IPS-NIHi7 (cell line): Measurements from ENCODE around the gene CACNA1S.

Experiments used
- DNase-seq: peaks from one replicate; pipeline ENCODE4 v3.0.0; 2012; ENCODE audit warnings: mixed read lengths; ENCODE audit errors: extremely low spot score

CACNA1S gene

GRCh38 chr1:201116091-201116490 lies 3.9 kb upstream of the CACNA1S start:
- no peak for DNase-seq

DNA sequence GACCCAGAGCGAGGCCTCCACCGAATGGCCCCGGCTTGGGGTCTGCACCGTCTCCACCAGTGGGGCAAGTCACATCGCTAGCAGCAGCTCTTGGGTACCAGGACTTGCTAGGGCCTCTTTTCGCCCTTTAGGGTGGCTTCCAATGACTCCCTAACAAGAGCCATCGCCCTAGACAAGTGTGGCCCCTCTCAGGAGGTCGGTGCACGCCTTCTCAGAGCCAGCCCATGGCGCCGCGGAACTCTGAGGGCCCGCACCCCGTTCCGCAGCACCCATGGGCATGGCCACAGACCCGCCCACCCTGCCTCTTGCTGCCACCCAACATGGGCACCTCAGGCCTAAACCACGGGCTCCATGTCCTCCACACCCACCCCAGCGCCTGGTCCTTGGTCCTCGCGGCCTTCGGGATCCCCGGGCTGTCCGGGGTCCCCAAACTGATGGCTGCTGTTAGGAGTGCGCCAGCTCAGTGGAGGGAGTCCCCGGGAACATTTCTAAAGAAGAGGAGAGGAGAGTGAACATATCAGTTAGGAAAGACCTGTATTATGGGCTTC lies 3.2 kb upstream of the CACNA1S start:
- no peak for DNase-seq

DNA sequence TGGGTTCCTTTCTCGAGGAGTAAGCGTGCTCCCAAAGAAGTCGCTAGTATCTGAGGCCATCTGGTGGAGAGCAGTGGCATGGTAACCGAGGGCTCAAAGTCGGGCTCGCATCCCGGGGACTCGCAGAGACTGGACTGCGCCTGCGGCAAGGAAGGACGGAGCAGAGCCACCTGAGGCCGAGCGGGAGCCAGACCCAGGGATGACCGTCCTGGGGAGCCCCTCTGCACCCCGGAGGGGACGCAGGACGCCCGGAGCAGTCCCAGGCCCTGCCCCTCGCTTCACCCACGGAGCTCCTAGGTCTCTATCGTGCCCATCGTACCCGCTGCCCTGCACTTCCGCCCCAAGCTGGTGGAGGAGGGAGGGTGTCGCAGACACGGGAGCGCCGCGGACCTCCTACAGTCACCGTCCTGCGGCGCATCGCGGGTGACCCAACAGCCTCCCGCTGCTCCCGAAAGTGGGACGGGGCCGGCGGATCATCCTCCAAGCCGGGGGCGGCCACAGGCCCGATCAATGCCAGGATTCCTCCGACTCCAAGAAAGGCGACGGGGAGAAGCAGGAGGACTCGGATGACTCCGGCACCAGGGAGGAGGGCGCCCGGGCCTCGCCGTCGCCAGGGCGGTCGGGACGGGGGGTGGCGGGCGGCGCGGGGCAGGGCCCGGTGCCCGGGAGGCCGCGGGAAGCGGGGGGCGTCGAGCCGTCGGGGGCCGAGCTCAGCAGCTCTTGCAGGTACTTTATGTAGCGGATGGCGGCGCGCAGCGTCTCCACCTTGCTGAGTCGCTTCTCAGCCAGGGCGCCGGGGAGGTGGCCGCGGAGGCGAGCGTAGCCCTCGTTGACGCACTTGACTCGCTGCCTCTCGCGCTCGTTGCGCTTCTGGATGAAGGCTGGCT lies 2.3 kb upstream of the CACNA1S start:
- DNase-seq = peak; percentile 94

GRCh38 chr1:201113451-201114244 lies 1.4 kb upstream of the CACNA1S start:
- DNase-seq = no peak

- DNase-seq = no peak
Observed at GRCh38 chr1:201112926-201113325, 700 bp upstream of the CACNA1S start.

- no peak for DNase-seq
Observed at GRCh38 chr1:201111672-201112071, 554 bp downstream of the CACNA1S start.

DNA sequence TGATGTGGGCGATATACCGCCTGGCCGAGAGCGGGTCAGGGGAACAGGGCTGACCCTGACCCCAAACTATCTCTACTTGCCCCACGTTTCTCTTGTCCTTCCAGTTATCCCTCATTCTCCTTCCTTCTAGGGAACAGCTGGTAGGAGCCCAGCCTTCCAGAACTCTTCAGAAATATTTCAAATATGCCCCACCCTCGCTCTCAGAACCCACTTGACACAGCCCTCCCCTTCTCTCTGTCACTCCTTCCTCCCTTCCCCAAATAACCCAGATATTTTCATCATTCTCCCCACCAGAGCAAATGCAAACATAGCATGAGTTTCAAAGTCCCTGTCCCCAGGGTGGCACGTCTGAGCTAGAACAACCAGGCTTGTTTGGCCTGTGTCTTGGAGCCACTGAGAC lies 1.1 kb downstream of the CACNA1S start:
- DNase-seq = no peak

DNA sequence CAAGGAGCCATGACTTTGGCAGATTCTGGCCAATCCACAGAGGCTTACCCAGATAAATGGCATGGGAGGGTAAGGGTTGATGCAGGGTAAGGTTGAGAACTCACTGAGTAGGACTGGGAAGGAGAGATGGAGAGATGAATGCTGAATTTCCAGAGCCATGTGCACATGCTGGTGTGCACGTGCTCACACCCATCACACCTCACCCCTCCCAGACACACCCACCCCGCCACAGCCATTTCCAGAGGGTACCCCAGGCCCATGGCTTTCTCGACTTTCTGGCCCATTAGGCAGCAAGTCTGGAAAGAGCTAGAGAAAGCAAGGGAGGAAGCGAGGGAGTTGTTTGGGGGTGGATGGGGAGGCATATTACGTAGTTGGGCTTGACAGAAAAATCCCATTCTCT lies 1.6 kb downstream of the CACNA1S start:
- no peak for DNase-seq

DNA sequence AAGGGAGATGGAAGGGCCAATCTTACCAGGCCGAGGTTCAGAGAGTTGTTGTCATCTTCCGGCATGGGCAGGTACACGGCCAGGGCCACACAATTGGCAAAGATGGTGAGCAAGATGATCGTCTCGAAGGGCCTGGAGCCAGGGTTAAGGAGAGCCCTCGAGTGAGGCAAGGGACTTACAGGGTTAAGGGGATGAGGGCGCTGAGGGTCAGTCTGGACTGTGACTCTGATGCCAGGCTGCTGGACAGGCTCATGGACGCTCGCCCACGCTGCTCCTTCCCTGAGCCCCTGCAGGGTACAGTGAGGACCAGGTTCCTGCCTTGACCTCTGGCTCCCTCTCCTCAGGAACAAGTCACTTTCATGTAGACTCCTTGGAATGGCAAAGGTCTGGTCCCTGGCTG lies 2.1 kb downstream of the CACNA1S start:
- DNase-seq = no peak

DNA sequence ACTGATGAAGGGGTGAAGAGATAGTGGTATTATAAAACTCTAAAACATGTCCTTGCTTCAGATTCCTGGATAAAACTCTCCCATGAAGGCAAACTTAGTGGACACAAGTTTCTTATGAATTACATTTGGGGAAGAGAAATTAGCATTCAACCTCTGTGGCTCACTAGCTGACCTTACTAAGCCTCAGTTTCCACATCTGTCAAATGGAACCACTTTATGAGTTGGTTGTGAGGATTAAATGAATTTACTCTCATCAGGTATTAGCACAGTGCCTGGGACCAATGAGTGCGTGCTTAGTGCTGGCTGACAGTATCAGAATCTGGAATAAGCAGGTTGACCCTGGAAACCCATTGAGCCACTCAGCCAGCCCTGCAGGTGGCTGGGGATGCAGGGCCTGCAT lies 2.6 kb downstream of the CACNA1S start:
- DNase-seq = no peak

DNA sequence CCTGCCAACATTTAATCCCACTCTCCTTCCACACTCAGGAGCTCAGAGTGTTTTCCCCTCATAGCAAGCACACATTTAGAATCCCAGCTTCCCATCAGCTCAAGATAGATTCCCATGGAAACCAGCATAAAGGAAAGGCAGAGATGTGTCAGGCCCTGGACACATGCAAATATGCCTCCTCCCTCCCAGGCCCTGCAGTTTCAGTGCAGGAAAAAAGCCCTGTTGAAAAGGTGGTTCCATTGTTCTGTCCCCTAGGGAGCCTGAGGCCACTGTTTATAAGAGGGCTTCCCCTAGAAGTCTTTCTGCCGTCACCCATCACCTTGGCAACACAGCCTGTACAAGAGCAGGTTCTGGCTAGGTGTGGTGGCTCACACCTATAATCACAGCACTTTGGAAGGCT lies 3.6 kb downstream of the CACNA1S start:
- DNase-seq = no peak

GRCh38 chr1:201105688-201106087 lies 6.5 kb downstream of the CACNA1S start:
- no peak for DNase-seq

- DNase-seq = no peak
Observed at GRCh38 chr1:201104141-201104540, 8.1 kb downstream of the CACNA1S start.

GRCh38 chr1:201103666-201104065 lies 8.6 kb downstream of the CACNA1S start:
- DNase-seq = no peak

GRCh38 chr1:201100169-201100930 lies 11.9 kb downstream of the CACNA1S start:
- DNase-seq = no peak

GRCh38 chr1:201098992-201099677 lies 13.1 kb downstream of the CACNA1S start:
- DNase-seq = no peak

GRCh38 chr1:201096977-201097856 lies 15.0 kb downstream of the CACNA1S start:
- DNase-seq = no peak

DNA sequence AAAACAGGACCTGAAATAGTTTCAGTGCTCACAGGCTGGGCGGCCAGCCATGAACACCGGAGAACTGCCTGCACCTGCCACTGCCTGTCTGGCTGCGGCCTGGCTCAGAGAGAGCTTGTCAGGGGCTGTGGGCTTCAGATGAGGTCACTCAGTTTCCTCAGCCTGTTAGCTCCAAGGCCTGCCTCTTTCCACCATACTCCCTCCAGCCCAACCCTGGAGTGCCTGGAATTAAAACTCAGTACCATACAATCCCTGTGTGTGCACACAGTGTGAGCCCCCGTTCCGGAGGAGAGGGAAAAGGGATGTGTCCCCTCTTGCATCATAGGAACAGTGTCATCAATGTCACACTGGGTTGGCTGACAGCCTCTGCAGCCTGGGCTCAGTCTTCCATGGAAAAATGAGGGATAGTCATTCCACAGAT lies 16.2 kb downstream of the CACNA1S start:
- no peak for DNase-seq

- DNase-seq = no peak
Observed at GRCh38 chr1:201095581-201095980, 16.6 kb downstream of the CACNA1S start.

DNA sequence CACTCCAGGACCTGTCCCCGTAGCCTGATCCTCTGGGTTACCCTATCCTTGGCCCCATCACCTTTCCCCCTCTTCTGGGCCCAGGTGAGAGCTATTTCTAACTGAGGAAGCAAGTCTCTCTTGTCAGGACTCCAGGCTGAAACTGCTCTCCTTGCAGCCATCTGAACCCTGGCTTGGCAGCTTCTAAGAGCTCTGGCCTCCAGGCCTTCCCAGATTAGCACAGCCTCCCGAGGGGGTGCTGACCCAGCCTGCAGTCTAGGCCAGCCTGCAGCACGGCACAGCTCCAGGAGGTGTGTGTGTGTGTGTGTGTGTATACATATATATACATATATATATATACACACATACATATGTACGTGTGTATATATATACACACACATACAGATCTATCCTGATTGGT lies 17.4 kb downstream of the CACNA1S start:
- no peak for DNase-seq
